Mesendoderm (in vitro differentiated cells): ENCODE results near the gene CFAP61.

ENCODE experiments used
- DNase-seq: peaks from one replicate; pipeline ENCODE4 v3.0.0; 2013
- H2AK5ac ChIP-seq: 2 replicates; pipeline ENCODE4 v1.6.1; 2013; ENCODE audit warnings: low read length, inconsistent platforms
- H2BK120ac ChIP-seq: 2 replicates; pipeline ENCODE4 v1.6.1; 2013; ENCODE audit warnings: low read depth, mild to moderate bottlenecking, low read length, moderate library complexity, mixed read lengths
- H2BK15ac ChIP-seq: replicated peaks from 2 replicates; pipeline ENCODE4 v1.6.1; 2013; ENCODE audit warnings: low read depth, mild to moderate bottlenecking, moderate library complexity
- H2BK5ac ChIP-seq: 2 replicates; pipeline ENCODE4 v1.6.1; 2013; ENCODE audit warnings: low read length, inconsistent platforms
- H3K18ac ChIP-seq: 2 replicates; pipeline ENCODE4 v1.6.1; 2013; ENCODE audit warnings: mild to moderate bottlenecking, low read length, mixed read lengths
- H3K23ac ChIP-seq: one replicate; pipeline ENCODE4 v1.6.1; 2013; ENCODE audit warnings: low read length
- H3K27ac ChIP-seq: 2 replicates; pipeline ENCODE4 v1.5.1; 2013; ENCODE audit warnings: low read depth, mild to moderate bottlenecking, inconsistent platforms, low read length, moderate library complexity
- H3K27me3 ChIP-seq: 2 replicates; pipeline ENCODE4 v1.6.1; 2013; ENCODE audit warnings: low read length, control low read depth, mild to moderate bottlenecking, inconsistent platforms; ENCODE audit not compliant: insufficient read depth, poor library complexity
- H3K36me3 ChIP-seq: 2 replicates; pipeline ENCODE4 v1.6.1; 2013; ENCODE audit warnings: low read length, inconsistent platforms; ENCODE audit not compliant: control insufficient read depth, insufficient read depth
- H3K4ac ChIP-seq: one replicate; pipeline ENCODE4 v1.6.1; 2013; ENCODE audit warnings: low read depth, mild to moderate bottlenecking, low read length, moderate library complexity
- H3K4me1 ChIP-seq: 2 replicates; pipeline ENCODE4 v1.6.1; 2013; ENCODE audit warnings: low read depth, low read length, inconsistent platforms; ENCODE audit not compliant: control insufficient read depth
- H3K4me2 ChIP-seq: 2 replicates; pipeline ENCODE4 v1.6.1; 2013; ENCODE audit warnings: low read length
- H3K4me3 ChIP-seq: 2 replicates; pipeline ENCODE4 v1.5.1; 2013; ENCODE audit warnings: mild to moderate bottlenecking, low read length
- H3K56ac ChIP-seq: one replicate; pipeline ENCODE4 v1.6.1; 2013; ENCODE audit warnings: low read length
- H3K79me1 ChIP-seq: 2 replicates; pipeline ENCODE4 v1.6.1; 2013; ENCODE audit warnings: low read length, inconsistent platforms
- H3K79me2 ChIP-seq: 2 replicates; pipeline ENCODE4 v1.6.1; 2013; ENCODE audit warnings: mild to moderate bottlenecking, low read length; ENCODE audit not compliant: control insufficient read depth, insufficient read depth
- H3K9ac ChIP-seq: 2 replicates; pipeline ENCODE4 v1.6.1; 2013; ENCODE audit warnings: low read length, inconsistent platforms
- H4K5ac ChIP-seq: one replicate; pipeline ENCODE4 v1.6.1; 2013; ENCODE audit warnings: low read length
- H4K8ac ChIP-seq: one replicate; pipeline ENCODE4 v1.6.1; 2013; ENCODE audit warnings: low read depth, mild to moderate bottlenecking, control low read depth, low read length, moderate library complexity
- WGBS: extraction: QIAGEN DNeasy Blood & Tissue Kit; methylation state at CpG from one replicate; pipeline ENCODE4 v1.1.7; 2013; ENCODE audit warnings: low lambda C conversion rate, missing lambda C conversion rate; ENCODE audit not compliant: insufficient coverage; ENCODE audit errors: extremely low coverage; 5-methylcytosine and 5-hydroxymethylcytosine counted together

CFAP61 gene

DNA sequence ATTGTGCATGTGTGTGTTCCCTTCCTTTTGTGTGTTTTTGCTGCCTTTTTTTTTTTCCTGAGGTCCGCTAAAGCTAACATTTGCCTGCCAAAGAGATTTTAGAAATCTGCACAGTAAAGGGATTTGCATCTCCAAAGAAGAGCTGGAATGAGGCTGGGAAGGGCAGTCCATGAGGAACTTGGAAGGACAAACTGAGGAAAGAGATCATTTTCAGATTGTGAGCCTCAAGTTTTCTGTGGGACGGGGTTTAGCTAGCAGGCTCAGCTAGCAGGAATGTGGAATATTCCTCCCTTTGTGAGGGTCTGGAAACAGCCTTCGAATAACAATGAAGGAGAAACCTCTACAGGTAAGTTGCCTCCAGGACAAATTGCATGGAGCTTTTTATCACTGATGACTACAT, 319.3 kb downstream of the CFAP61 start:
- H3K4me1 ChIP-seq = no peaks in the 10 kb centered on the region
- no peak overlapping the region for H2BK15ac ChIP-seq
- no peak overlapping the region for H3K4ac ChIP-seq
- WGBS = no CpG with 5 or more reads among the region's 3 CpGs
- no peak overlapping the region for H3K4me3 ChIP-seq
- no peak overlapping the region for H4K5ac ChIP-seq
- no peak overlapping the region for H2AK5ac ChIP-seq
- no peaks in the 10 kb centered on the region for H3K36me3 ChIP-seq
- H2BK5ac ChIP-seq = no peak overlapping the region
- peak; percentile 65 for DNase-seq
- no peak overlapping the region for H3K9ac ChIP-seq
- H3K79me1 ChIP-seq = no peaks in the 10 kb centered on the region
- H3K27me3 ChIP-seq = peaks cover 60% of the 10 kb centered on the region
- H2BK120ac ChIP-seq = no peak overlapping the region
- H3K79me2 ChIP-seq = no peaks in the 10 kb centered on the region
- H4K8ac ChIP-seq = no peak overlapping the region
- no peak overlapping the region for H3K23ac ChIP-seq
- H3K18ac ChIP-seq = no peak overlapping the region
- no peak overlapping the region for H3K4me2 ChIP-seq
- H3K56ac ChIP-seq = no peak overlapping the region
- H3K27ac ChIP-seq = no peak overlapping the region

DNA sequence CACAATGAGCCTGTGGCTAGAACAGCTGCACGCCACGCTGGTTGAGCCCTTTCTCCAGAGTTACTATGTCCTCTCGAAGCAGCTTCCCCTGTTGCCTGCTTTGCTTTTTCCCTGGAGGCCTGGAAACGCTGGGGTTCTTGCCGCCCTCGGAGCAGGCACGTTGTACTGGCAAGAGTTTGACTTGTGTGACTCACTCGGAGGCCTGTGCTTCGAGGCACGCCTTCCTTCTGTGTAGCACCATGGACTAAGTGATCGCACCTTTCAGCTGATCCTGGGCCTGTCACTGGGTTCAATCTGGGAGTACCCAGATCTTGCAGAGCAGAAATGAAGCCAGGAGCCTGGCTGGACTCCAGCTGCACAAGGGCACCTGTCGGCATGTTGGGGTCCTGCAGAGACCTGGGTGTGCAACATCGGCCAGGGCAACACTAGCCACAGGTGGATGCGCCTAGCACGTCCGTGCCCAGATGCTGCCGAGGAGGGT, 320.8 kb downstream of the CFAP61 start:
- Histone ChIP-seq H3K4me1 (no peaks in the 10 kb centered on the region), H2BK5ac (no peak overlapping the region), H3K79me2 (no peaks in the 10 kb centered on the region), H3K4ac (no peak overlapping the region), H3K4me2 (no peak overlapping the region), H2AK5ac (no peak overlapping the region), H3K27me3 (peaks cover 53% of the 10 kb centered on the region), H3K18ac (no peak overlapping the region), H3K9ac (no peak overlapping the region), H3K23ac (no peak overlapping the region), H4K8ac (no peak overlapping the region), H3K56ac (no peak overlapping the region), H2BK15ac (no peak overlapping the region), H3K27ac (no peak overlapping the region), H4K5ac (no peak overlapping the region), H3K4me3 (no peak overlapping the region), H2BK120ac (no peak overlapping the region), H3K79me1 (no peaks in the 10 kb centered on the region), H3K36me3 (no peaks in the 10 kb centered on the region)
- WGBS = no CpG with 5 or more reads among the region's 17 CpGs
- no peak for DNase-seq

DNA sequence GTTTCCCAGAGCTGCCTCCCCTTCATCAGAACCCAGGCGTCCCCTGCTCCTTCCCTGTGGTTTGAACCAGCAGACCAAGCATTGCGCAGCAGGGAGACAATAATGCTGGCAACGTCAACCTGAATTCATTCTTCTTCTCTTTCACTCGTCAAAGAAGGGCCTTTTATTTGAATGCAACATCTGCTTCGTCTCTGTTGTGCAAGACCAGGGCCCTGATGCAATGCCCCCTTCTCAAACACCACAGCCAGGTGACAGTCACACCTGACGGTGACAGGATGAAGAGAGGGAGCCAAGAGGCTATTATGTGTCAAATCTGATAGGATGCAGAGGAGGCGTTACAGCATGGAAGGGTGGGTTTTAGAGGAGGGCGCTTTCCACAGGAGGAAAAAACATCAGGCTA, 323.5 kb downstream of the CFAP61 start:
- Histone ChIP-seq H3K9ac (no peak overlapping the region), H3K23ac (no peak overlapping the region), H3K4me1 (no peaks in the 10 kb centered on the region), H3K18ac (no peak overlapping the region), H4K8ac (no peak overlapping the region), H3K36me3 (no peaks in the 10 kb centered on the region), H2AK5ac (no peak overlapping the region), H2BK5ac (no peak overlapping the region), H3K56ac (no peak overlapping the region), H2BK120ac (no peak overlapping the region), H3K4ac (no peak overlapping the region), H2BK15ac (no peak overlapping the region), H3K4me2 (no peak overlapping the region), H3K79me2 (no peaks in the 10 kb centered on the region), H3K4me3 (no peak overlapping the region), H3K27ac (no peak overlapping the region), H4K5ac (no peak overlapping the region), H3K79me1 (no peaks in the 10 kb centered on the region), H3K27me3 (peaks cover 30% of the 10 kb centered on the region)
- no CpG with 5 or more reads among the region's 8 CpGs for WGBS
- DNase-seq = no peak

DNA sequence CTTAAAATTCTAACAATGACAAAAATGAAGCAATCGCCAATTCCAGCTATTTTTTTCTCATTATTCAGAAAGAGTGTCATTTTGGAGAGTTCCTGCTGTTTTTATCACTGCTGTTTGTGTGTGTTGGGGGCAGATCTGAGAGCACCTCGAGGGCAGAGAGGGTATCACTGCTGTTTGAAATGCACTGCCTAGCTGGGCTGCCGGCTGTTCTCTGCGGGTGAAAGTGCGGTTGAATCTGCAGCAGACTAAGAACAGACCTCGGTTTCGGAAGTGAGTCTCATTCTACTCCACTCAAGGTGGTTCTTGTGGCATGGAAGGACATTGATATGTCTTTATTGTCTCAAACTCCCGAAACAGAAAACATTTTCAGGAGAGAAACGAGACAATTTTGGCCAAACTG, 333.9 kb downstream of the CFAP61 start:
- Histone ChIP-seq H3K23ac (no peak overlapping the region), H3K36me3 (no peaks in the 10 kb centered on the region), H3K9ac (no peak overlapping the region), H2BK15ac (no peak overlapping the region), H3K27ac (no peak overlapping the region), H2BK5ac (no peak overlapping the region), H3K79me2 (no peaks in the 10 kb centered on the region), H3K18ac (no peak overlapping the region), H2AK5ac (no peak overlapping the region), H3K4me2 (no peak overlapping the region), H3K4ac (no peak overlapping the region), H4K8ac (no peak overlapping the region), H3K56ac (no peak overlapping the region), H3K4me3 (no peak overlapping the region), H4K5ac (no peak overlapping the region), H3K4me1 (no peaks in the 10 kb centered on the region), H3K27me3 (no peaks in the 10 kb centered on the region), H2BK120ac (no peak overlapping the region), H3K79me1 (no peaks in the 10 kb centered on the region)
- no CpG with 5 or more reads among the region's 9 CpGs for WGBS
- no peak for DNase-seq

DNA sequence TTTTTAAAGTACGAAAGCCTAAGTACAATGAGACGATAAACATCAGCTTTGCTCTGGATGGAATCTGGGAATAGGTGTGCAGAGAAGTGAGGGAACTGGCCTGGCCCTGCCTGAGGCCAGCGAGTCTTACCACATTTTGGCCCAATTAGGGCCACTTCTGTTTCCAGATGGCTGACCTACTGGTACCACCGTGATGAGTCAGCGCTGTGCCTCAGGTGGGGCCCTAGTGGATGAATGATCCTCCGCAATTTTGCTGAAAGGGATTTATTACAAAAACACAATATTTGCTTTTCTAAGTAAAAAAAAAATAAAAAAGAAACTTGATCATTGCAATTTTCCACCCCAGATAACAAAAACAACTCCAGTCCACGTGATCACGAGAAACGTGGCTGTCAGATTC, 338.1 kb downstream of the CFAP61 start:
- Histone ChIP-seq H3K9ac (no peak overlapping the region), H4K5ac (no peak overlapping the region), H3K27me3 (no peaks in the 10 kb centered on the region), H3K79me1 (no peaks in the 10 kb centered on the region), H3K56ac (no peak overlapping the region), H3K18ac (no peak overlapping the region), H3K79me2 (no peaks in the 10 kb centered on the region), H3K23ac (no peak overlapping the region), H2BK5ac (no peak overlapping the region), H3K27ac (no peak overlapping the region), H2AK5ac (no peak overlapping the region), H4K8ac (no peak overlapping the region), H3K4ac (no peak overlapping the region), H3K4me2 (no peak overlapping the region), H3K36me3 (no peaks in the 10 kb centered on the region), H3K4me3 (no peak overlapping the region), H2BK15ac (no peak overlapping the region), H2BK120ac (no peak overlapping the region), H3K4me1 (no peaks in the 10 kb centered on the region)
- DNase-seq = no peak
- no CpG with 5 or more reads among the region's 9 CpGs for WGBS

DNA sequence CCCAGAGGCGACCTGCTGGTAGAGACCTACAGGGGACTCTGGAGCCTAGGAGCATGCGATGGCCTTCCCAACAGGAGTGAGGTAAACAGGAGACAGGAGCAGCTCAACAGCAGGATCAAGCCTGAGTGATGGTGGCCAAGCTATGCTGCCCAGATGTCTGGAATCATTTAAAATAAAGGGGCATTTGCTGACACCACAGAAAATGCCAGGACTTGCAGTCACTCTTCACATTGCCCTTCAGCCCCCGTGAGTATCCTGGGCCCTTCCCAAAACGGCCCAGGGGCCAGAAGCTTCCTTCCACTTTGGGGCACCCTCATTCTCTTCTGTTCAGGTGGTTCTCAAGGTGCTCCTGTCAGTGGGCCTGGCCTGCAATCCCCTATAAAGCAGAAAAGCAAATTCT, 338.8 kb downstream of the CFAP61 start:
- Histone ChIP-seq H2AK5ac (no peak overlapping the region), H2BK120ac (no peak overlapping the region), H3K4me1 (no peaks in the 10 kb centered on the region), H3K4me3 (no peak overlapping the region), H3K18ac (no peak overlapping the region), H3K27me3 (no peaks in the 10 kb centered on the region), H3K79me2 (no peaks in the 10 kb centered on the region), H2BK5ac (no peak overlapping the region), H2BK15ac (no peak overlapping the region), H3K4ac (no peak overlapping the region), H4K8ac (no peak overlapping the region), H3K27ac (no peak overlapping the region), H3K36me3 (no peaks in the 10 kb centered on the region), H3K4me2 (no peak overlapping the region), H3K23ac (no peak overlapping the region), H3K9ac (no peak overlapping the region), H4K5ac (no peak overlapping the region), H3K79me1 (no peaks in the 10 kb centered on the region), H3K56ac (no peak overlapping the region)
- WGBS = no CpG with 5 or more reads among the region's 4 CpGs
- DNase-seq = no peak
